Smooth muscle cell of the brain vasculature (primary cell): ENCODE results near the gene PPP2R3A.
"Not testable (repeated sequence)": the region's sequence is repeated elsewhere in the genome, so short reads cannot be mapped to it uniquely, and the experiment has no call there.

ENCODE experiments used
- DNase-seq: peaks from one replicate; pipeline ENCODE4 v3.0.0-alpha.2; 2012; ENCODE audit warnings: low read depth, low spot score

Gene PPP2R3A

GRCh38 chr3:136149667-136150066 lies 184.1 kb downstream of the PPP2R3A start:
- DNase-seq = no peak

- DNase-seq = no peak
Observed at GRCh38 chr3:136151219-136151618, 185.7 kb downstream of the PPP2R3A start.

DNA sequence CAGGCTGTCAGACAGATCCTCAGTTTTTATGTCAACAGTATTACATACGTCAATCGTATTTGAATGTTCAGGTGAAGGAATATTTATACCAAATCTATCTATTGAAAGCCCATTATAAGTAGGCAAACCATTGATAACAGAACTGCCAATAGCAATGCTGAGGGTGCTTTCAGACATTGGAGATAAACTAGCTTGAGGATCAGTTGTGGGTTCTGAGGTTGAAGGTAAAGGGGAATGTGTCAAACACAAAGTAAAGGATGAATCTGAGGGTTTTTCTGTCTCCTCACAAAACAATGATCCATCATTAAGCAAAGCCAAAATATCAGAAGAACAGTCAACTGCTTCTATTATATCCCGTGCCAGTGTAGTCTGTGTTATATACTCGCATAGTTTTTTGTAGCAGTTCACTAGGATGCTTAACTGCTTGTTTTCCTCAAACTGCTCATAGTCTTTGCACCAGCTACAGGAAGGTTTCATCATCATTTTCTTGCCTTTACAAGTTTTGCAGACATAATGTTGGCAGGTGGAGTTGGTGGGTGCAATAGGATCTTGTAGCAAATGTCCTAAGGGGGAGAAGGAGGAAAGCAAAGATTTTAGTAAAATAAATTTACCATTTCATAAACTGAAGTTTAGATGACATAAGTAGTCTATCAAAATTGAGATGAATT lies 186.8 kb downstream of the PPP2R3A start:
- no peak for DNase-seq

DNA sequence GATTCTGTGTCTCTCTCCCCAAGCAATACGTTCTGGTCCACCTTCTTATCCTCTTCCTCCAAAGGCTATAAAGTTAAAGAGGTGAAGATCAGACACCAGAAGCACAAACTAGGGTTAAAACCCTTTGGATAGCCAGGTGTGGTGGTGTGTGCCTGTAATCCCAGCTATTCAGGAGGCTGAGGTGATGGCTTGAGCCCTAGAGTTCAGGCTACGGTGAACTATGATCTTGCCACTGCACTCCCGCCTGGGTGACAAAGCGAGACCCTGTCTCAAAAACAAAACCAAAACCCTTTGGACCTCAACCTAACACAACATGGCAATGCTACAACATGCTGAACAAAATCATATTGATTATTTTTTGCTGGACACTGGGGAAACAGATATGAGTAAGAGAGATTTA lies 187.4 kb downstream of the PPP2R3A start:
- no peak for DNase-seq

GRCh38 chr3:136161516-136161915 lies 196.0 kb downstream of the PPP2R3A start:
- no peak for DNase-seq

GRCh38 chr3:136162322-136162721 lies 196.8 kb downstream of the PPP2R3A start:
- DNase-seq = no peak

DNA sequence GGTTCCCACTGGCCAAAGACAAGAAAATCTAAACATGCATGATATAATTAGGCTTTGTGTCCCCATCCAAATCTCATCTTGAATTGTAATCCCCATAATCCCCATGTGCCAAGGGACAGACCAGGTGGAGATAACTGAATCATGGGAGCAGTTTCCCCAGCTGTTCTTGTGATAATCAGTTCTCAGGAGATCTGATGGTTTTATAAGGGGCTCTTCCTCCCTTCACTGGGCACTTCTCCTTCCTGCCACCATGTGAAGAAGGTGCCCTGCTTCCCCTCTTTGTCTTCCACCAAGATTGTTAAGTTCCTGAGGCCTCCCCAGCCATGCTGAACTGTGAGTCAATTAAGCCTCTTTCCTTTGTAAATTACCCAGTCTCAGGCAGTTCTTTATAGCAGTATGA lies 198.1 kb downstream of the PPP2R3A start:
- DNase-seq = not testable (repeated sequence)

- DNase-seq = no peak
Observed at GRCh38 chr3:136166507-136166906, 201.0 kb downstream of the PPP2R3A start.

GRCh38 chr3:136168236-136168635 lies 202.7 kb downstream of the PPP2R3A start:
- DNase-seq = not testable (repeated sequence)

DNA sequence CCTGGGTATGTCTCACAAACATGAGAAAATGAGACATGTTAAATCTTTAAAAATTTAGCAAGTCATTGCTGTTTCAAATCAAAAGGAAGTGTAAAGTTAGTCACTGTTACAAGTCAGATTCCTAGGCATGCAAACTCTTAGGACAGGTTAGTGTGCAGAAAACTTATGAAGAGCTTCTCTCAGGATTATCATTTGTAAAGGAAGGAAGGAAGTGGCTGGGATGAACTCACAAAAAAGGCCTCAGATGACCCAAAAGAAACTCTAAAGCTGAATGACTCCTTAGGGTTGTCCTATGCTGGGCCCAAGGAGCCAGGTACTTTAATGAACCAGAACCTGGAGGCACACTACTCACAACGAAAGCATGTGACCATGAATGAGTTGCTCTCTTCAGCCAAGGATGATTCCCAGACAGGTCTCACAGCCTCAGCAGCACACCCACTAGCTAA lies 205.6 kb downstream of the PPP2R3A start:
- no peak for DNase-seq

DNA sequence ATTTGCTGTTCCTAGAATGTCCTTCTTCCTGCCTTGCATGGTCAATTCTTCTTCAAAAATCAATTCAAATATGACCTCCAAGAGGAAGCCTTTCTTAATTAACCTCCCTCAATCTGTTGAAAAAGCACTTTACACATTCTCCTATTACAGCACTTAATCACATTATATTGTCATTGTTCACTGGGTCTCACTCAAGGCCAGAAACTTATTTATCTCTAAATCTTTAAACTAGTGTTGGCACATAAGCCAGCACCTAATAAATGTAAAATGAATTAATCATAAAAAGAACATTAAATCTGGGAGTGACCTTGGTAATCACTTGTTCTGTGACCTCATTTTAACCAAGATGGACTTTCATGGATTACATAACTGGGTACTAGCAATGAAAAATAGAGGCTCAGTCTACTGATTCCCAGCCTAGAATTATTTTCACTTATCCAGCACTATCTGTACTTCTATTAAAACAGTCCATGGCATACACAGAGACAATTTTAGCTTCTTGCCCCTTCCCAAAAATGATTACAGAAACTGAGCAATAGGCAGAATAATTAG lies 208.5 kb downstream of the PPP2R3A start:
- no peak for DNase-seq

DNA sequence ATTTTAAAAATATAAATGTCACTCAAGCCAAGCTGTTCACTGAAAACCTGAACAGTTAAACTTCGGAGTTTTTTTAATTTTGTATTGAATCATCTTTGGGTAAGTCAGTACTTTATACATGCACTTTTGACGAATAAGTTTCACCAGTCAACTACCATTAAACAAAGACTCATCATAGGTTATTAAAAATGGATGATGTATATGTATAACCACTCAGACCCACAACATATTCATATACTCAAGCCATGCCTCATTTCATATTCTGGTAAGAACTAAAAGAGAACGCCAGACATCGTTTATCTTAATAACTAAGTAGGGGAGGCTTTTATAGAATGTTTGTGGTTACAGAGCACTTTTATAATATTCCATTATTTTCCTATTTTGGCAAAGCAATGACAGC lies 212.3 kb downstream of the PPP2R3A start:
- no peak for DNase-seq

DNA sequence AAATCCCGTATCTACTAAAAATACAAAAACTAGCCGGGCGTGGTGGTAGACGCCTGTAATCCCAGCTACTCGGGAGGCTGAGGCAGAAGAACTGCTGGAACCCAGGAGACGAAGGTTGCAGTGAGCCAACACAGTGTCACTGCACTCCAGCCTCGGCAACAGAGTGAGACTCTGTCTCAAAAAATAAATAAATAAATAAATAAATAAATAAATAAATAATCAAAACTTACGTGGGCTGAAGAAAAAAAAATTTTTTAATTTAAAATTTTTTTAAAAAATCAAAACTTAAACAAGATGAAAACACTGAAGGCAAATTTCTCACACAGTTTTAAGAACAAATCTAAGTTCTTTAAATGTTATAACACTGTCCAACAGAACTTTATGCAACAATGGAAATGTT lies 216.2 kb downstream of the PPP2R3A start:
- no peak for DNase-seq

- no peak for DNase-seq
Observed at GRCh38 chr3:136184703-136185102, 219.2 kb downstream of the PPP2R3A start.

GRCh38 chr3:136186344-136186743 lies 220.8 kb downstream of the PPP2R3A start:
- DNase-seq = no peak

GRCh38 chr3:136186846-136187245 lies 221.3 kb downstream of the PPP2R3A start:
- no peak for DNase-seq

DNA sequence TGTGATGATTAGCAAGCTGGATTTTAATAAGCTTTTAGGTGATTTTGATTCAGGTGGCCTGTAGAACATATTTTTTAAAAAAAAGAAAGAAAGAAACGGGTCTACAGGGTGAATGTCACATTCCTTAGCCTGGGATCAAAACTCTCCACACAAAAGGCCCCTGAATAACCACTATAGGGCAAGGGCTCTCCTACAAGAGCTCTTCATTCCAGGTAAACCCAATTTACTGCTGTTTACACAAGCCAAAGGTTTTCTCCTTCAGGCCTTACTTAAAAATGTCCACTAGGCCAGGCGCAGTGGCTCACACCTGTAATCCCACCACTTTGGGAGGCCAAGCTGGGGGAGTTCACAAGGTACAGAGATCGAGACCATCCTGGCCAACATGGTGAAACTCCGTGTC lies 222.3 kb downstream of the PPP2R3A start:
- DNase-seq = no peak

GRCh38 chr3:136189043-136189442 lies 223.5 kb downstream of the PPP2R3A start:
- no peak for DNase-seq

- no peak for DNase-seq
Observed at GRCh38 chr3:136189859-136190617, 224.5 kb downstream of the PPP2R3A start.

GRCh38 chr3:136192195-136192594 lies 226.7 kb downstream of the PPP2R3A start:
- not testable (repeated sequence) for DNase-seq

DNA sequence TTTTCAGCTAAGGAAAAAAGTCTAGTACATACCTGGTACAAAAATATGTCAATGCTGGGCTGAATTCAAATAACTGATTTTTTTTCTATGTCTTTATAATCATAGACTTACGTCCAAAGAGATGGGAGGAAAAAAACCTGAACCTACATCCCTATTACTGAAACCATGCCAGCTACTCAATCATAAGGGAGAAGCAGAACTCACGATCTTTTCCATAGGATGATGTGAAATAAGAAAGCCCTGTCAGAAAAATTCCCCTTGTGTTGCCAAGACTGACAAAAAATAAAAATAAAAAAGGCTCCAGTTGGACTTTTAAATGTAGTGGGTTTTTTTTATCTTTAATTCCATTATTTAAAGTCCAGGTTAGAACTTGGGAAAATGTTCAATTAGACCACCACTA lies 227.3 kb downstream of the PPP2R3A start:
- DNase-seq = no peak

GRCh38 chr3:136193278-136194054 lies 227.9 kb downstream of the PPP2R3A start:
- DNase-seq = no peak
